Activated T-helper 1 cell treated with anti-CD3 and anti-CD28 coated beads, Interleukin-12 subunit alpha, Interleukin-12 subunit beta, Interleukin-2, Interleukin-4 antibody, amounts not matched to agents 30 ng/mL and 10 ng/mL and 1 ng/mL, durations not matched to agents 14 hours and 24 hours and 36 hours (primary cell): ENCODE measurements around the gene COX4I2. TPM values are rescaled to one million over a fixed set of nuclear protein-coding genes. Genes with fewer than 3 reads are reported as not detected.
A peak's percentile ranks its signal among the peaks of the same experiment; 100 is the strongest.
"Not testable (repeated sequence)": the region's sequence is repeated elsewhere in the genome, so short reads cannot be mapped to it uniquely, and the experiment has no call there.

Source experiments
- DNase-seq: peaks from one replicate; pipeline ENCODE4 v3.0.0; 2021; ENCODE audit warnings: low spot score
- H3K27ac Mint-ChIP-seq: one replicate; pipeline ENCODE4 v1.8.0; 2021; ENCODE audit warnings: mild to moderate bottlenecking, mixed read lengths
- H3K27me3 Mint-ChIP-seq: one replicate; pipeline ENCODE4 v1.8.0; 2022; ENCODE audit warnings: mild to moderate bottlenecking, moderate library complexity, mixed read lengths; ENCODE audit not compliant: insufficient read depth
- H3K36me3 Mint-ChIP-seq: one replicate; pipeline ENCODE4 v1.8.0; 2021; ENCODE audit warnings: low read depth, mixed read lengths
- H3K4me1 Mint-ChIP-seq: one replicate; pipeline ENCODE4 v1.8.0; 2021; ENCODE audit warnings: low read depth, mixed read lengths
- H3K4me3 Mint-ChIP-seq: one replicate; pipeline ENCODE4 v1.8.0; 2021; ENCODE audit warnings: mild to moderate bottlenecking, moderate library complexity, mixed read lengths
- H3K9me3 Mint-ChIP-seq: one replicate; pipeline ENCODE4 v1.8.0; 2021; ENCODE audit warnings: mixed read lengths
- intact Hi-C: fragments of 100-400 bp; cut with micrococcal nuclease; formaldehyde crosslinking; loops from one replicate; pipeline ENCODE4 v1.15.1; 2024
- total RNA-seq: library from RNA; stranded (reverse); gene quantifications from 2 replicates; pipeline ENCODE4 v1.2.3, GENCODE V29; 2022

Gene COX4I2
- total RNA-seq, 1 donor from 2014 or later, result not detected

DNA sequence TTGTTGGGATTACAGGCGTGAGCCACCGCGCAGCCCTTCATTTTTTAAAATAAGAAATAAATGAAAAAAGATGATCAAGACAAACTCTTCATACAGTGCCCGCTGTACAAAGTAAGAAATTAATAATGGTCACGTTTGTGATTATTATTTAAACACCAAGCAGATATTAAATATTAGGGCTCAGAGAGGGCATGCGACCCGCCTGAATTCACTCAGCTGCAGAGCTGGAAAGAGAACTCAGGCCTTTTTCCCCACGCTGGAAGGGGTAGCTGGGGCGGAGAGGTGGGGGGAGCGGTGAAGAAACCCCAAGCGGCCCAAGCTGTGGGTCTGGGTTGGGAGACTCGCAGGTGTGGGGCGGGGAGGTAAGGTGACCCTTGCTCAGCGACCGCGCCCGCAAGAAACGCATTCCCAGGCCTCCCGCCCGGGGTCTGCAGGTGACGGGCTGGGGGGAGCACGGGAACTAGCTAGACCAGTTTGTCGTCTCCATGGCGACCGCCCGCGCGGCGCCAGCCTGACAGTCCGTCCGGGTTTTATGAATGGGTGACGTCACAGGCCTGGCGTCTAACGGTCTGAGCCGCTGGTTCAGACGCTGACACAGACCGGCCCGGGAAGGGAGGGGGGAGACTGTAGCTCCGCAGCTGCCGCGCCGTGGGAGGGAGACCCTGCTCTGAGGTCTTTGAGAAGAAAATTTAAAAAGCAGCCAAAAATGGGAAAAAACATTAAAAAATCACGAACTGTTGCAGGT lies 33.7 kb upstream of the COX4I2 start:
- Mint-ChIP-seq H3K27ac (peak overlapping the region; percentile 6), H3K27me3 (peaks cover 54% of the 10 kb centered on the region), H3K4me1 (peaks cover 35% of the 10 kb centered on the region), H3K4me3 (peak overlapping the region; percentile 91), H3K9me3 (no peaks in the 10 kb centered on the region), H3K36me3 (no peaks in the 10 kb centered on the region)
- DNase-seq, result peak; percentile 68
- intact Hi-C loops, result loop anchor here (2.0 to 10.0 kb wide), 3 partner anchors 43 to 751 kb away; partner anchors contain the start of genes ASXL1 and HM13

DNA sequence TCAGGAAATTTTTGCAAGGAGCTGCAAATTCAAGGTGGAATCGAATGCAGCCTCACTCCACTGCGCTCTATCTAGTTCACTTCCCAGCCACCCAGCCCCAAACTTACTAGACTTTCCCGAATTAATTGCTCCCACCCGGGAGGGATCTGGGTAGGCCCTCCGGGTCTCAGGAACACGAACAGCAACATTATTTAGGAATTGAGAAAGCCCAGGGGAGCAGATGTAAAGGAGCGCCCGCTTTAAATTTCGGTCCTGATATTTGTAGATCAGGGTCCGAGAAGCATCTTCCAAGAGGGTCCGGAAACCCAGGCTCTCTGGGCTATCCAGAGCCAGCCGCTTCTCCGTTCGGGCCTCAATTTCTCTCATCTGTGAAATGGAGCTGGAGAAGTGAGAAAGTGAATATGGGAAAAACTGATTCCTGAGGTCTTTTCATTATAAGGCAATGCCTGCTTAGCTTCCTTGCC lies 33.1 kb upstream of the COX4I2 start:
- no peaks in the 10 kb centered on the region for H3K9me3 Mint-ChIP-seq
- DNase-seq, result no peak
- intact Hi-C loops, result loop anchor here (1.0 to 10.0 kb wide), 7 partner anchors 9 to 750 kb away; partner anchors contain the start of genes ASXL1, BCL2L1 and HM13
- no peak overlapping the region for H3K27ac Mint-ChIP-seq
- H3K4me1 Mint-ChIP-seq, result peaks cover 35% of the 10 kb centered on the region
- peaks cover 54% of the 10 kb centered on the region for H3K27me3 Mint-ChIP-seq
- no peaks in the 10 kb centered on the region for H3K36me3 Mint-ChIP-seq
- H3K4me3 Mint-ChIP-seq, result peak overlapping the region; percentile 91

GRCh38 chr20:31605031-31605901 lies 32.4 kb upstream of the COX4I2 start, which contains the start of gene ID1:
TSS of gene ID1 (plus strand) at chr20:31605289. CDS start at chr20:31605388, 99 bp downstream.
- Mint-ChIP-seq H3K4me1 (peaks cover 35% of the 10 kb centered on the region), H3K27ac (peak within 1 kb of the TSS; percentile 65), H3K27me3 (peaks cover 54% of the 10 kb centered on the region), H3K4me3 (peak within 1 kb of the TSS; percentile 91), H3K9me3 (no peaks in the 10 kb centered on the region), H3K36me3 (no peaks in the 10 kb centered on the region)
- DNase-seq, result peak; percentile 87
- intact Hi-C loops, result loop anchor here (1.0 to 10.0 kb wide), 7 partner anchors 8 to 750 kb away; partner anchors contain the start of genes ASXL1, BCL2L1 and HM13

- Mint-ChIP-seq H3K9me3 (no peaks in the 10 kb centered on the region), H3K36me3 (no peaks in the 10 kb centered on the region), H3K4me1 (peaks cover 35% of the 10 kb centered on the region), H3K27ac (no peak overlapping the region), H3K4me3 (peak overlapping the region; percentile 91), H3K27me3 (peaks cover 57% of the 10 kb centered on the region)
- no peak for DNase-seq
- intact Hi-C loops, result loop anchor here (1.0 to 10.0 kb wide), 7 partner anchors 7 to 749 kb away; partner anchors contain the start of genes ASXL1, BCL2L1 and HM13
Observed at GRCh38 chr20:31605902-31606803, 31.6 kb upstream of the COX4I2 start.

DNA sequence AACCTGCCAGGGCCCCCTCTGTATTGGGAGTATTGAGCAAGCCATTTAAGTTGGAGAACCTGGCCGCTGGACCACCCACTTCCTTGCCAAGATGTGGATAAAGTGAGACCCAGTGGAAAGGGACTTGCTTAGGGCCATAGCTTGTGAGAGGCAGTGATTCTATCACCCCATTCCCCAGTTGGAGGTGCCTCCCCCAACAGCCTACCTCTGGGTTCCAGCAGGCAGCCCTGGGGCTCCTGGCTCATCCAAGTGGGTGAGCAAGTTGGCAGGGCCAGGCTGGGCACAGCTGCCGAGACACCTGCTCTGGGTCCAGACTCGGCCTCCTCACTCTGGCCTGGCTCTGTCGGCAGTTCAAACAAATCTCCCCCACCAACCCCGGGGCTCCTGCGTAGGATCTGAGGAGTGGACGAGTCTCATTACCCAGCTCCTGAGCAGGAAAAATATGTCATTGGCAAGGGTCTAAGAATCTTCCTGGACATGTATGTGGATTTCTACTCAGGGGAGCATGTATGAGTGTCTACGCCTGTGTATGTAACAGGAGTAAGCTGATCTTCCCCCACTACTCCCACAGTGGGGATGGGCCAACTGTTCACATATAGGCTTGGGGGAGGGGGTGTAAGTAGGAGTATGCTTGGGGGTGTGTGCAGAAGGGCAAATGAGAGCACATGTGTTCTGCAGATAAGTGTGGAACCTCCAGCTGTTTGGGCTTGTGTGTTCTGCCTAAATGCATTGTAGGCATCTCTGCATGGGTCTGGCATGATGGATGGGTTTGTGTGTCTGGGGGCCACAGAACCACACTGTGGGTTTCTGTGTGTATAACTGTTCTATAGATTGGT lies 30.7 kb upstream of the COX4I2 start:
- no peak for DNase-seq
- Mint-ChIP-seq H3K27ac (no peak overlapping the region), H3K36me3 (no peaks in the 10 kb centered on the region), H3K4me3 (peak overlapping the region; percentile 91), H3K4me1 (peaks cover 35% of the 10 kb centered on the region), H3K9me3 (no peaks in the 10 kb centered on the region), H3K27me3 (peaks cover 55% of the 10 kb centered on the region)
- intact Hi-C loops, result loop anchor here (10.0 kb wide), 1 partner anchor 748 kb away; the partner anchor contains the start of gene ASXL1

DNA sequence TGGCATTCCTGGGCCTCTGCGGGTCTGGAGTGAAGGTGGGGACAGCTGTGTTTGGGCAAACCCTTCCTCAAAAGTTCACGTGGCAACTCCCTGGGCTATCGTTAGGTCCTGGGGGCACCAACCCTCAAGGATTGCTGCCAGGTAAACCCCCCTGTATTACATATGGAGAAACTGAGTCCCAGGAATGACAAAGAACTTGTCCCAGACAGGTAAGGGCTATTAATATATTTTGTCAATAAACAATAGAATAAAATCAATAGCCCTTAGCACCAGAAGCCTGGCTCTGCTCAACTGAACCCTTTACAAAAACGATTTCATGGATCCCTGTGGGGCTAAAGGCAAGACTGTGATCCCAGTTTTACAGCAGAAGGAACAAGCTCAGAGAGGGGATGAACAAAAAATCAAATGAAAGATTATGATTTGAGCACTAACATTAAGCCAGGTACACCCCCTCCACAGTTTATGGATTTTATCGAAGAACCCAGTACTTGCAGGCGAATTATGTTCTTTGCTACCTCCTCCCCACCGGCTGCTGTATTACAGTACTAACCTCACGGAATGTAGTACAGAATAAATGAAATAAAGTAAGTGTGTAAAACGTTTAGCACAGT lies 30.0 kb upstream of the COX4I2 start:
- Mint-ChIP-seq H3K27ac (no peak overlapping the region), H3K9me3 (no peaks in the 10 kb centered on the region), H3K27me3 (peaks cover 54% of the 10 kb centered on the region), H3K4me1 (peaks cover 31% of the 10 kb centered on the region), H3K4me3 (no peak overlapping the region), H3K36me3 (no peaks in the 10 kb centered on the region)
- DNase-seq, result no peak
- intact Hi-C loops, result loop anchor here (10.0 kb wide), 1 partner anchor 747 kb away; the partner anchor contains the start of gene ASXL1

GRCh38 chr20:31608251-31608945 lies 29.3 kb upstream of the COX4I2 start:
- H3K4me1 Mint-ChIP-seq, result peaks cover 27% of the 10 kb centered on the region
- H3K9me3 Mint-ChIP-seq, result no peaks in the 10 kb centered on the region
- intact Hi-C loops, result loop anchor here (10.0 kb wide), 1 partner anchor 746 kb away; the partner anchor contains the start of gene ASXL1
- DNase-seq, result no peak
- no peak overlapping the region for H3K4me3 Mint-ChIP-seq
- no peaks in the 10 kb centered on the region for H3K36me3 Mint-ChIP-seq
- H3K27ac Mint-ChIP-seq, result no peak overlapping the region
- peaks cover 55% of the 10 kb centered on the region for H3K27me3 Mint-ChIP-seq

DNA sequence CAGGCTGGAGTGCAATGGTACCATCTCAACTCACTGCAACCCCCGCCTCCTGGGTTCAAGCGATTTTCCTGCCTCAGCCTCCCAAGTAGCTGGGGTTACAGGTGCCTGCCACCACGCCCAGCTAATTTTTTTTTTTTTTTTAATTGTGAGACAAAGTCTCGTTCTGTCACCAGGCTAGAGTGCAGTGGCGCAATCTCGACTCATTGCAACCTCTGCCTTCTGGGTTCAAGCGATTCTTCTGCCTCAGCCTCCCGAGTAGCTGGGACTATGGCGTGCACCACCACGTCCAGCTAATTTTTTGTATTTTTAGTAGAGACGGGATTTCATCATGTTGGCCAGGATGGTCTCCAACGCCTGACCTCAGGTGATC lies 25.5 kb upstream of the COX4I2 start:
- peaks cover 31% of the 10 kb centered on the region for H3K27me3 Mint-ChIP-seq
- not testable (repeated sequence) for H3K4me3 Mint-ChIP-seq, H3K36me3 Mint-ChIP-seq, H3K9me3 Mint-ChIP-seq, H3K4me1 Mint-ChIP-seq, DNase-seq, H3K27ac Mint-ChIP-seq
- intact Hi-C loops, result loop anchor here (1.0 kb wide), 2 partner anchors 43 to 152 kb away; no protein-coding TSS in a partner anchor

- DNase-seq, result no peak
- Mint-ChIP-seq H3K36me3 (peaks cover 3% of the 10 kb centered on the region), H3K9me3 (no peaks in the 10 kb centered on the region), H3K27ac (no peak overlapping the region), H3K4me1 (peaks cover 9% of the 10 kb centered on the region), H3K4me3 (no peak overlapping the region), H3K27me3 (peaks cover 17% of the 10 kb centered on the region)
- intact Hi-C loops, result no loop called here
Observed at GRCh38 chr20:31615416-31615815, 22.3 kb upstream of the COX4I2 start.

- Mint-ChIP-seq H3K36me3 (peaks cover 3% of the 10 kb centered on the region), H3K27ac (no peak overlapping the region), H3K27me3 (peaks cover 13% of the 10 kb centered on the region), H3K4me3 (no peak overlapping the region), H3K4me1 (peaks cover 9% of the 10 kb centered on the region), H3K9me3 (no peaks in the 10 kb centered on the region)
- DNase-seq, result no peak
- intact Hi-C loops, result no loop called here
Observed at GRCh38 chr20:31617432-31618104, 20.1 kb upstream of the COX4I2 start.
